GM12878 (cell line): ENCODE measurements around the gene SMARCD1. TPM values are rescaled to one million over a fixed set of nuclear protein-coding genes. Genes with fewer than 3 reads are reported as not detected.
A peak's percentile ranks its signal among the peaks of the same experiment; 100 is the strongest.

Source experiments
- ATAC-seq: fragments of 200-7000 bp; cut with Tn5 transposase; 3 replicates; pipeline ENCODE4 v1.9.1; 2020; ENCODE audit warnings: mild to moderate bottlenecking, moderate library complexity
- Bru-seq: library from RNA; stranded (reverse); fragments of 400-500 nt; gene quantifications from one replicate; lab custom pipeline; 2021; lab: Mats Ljungman, UMichigan
- BruChase-seq, 2 experiments: library from RNA; stranded (reverse); fragments of 400-500 nt; gene quantifications; one replicate each; lab custom pipeline; 2021; lab: Mats Ljungman, UMichigan
- BruUV-seq: library from RNA; stranded (reverse); fragments of 400-500 nt; replicated peaks from 2 replicates; lab custom pipeline; 2021; lab: Mats Ljungman, UMichigan
- CTCF ChIA-PET: fragments of 300-600 bp; sonication (Branson Sonifier 250); formaldehyde crosslinking; extraction: SDS; loops from one replicate; lab custom pipeline; 2021; ENCODE audit warnings: inconsistent platforms; lab: Yijun Ruan, JAX
- POLR2A ChIA-PET: fragments of 350-600 bp; formaldehyde crosslinking; extraction: SDS; loops from one replicate; lab custom pipeline; 2021; ENCODE audit warnings: inconsistent platforms; lab: Charles Lee
- RAD21 ChIA-PET: fragments of 300-600 bp; sonication (Branson Sonifier 250); formaldehyde crosslinking; loops from one replicate; lab custom pipeline; 2023; ENCODE audit warnings: antibody characterized with exemption; ENCODE audit not compliant: unreplicated experiment; lab: Charles Lee
- SMC1A ChIA-PET: fragments of 300-600 bp; sonication (Branson Sonifier 250); formaldehyde crosslinking; loops from one replicate; lab custom pipeline; 2023; ENCODE audit not compliant: unreplicated experiment, uncharacterized antibody; lab: Charles Lee
- DNase-seq: peaks from one replicate; pipeline ENCODE4 v3.0.0-alpha.2; 2011; ENCODE audit warnings: low read depth, low spot score
- FAIRE-seq: peaks from 3 replicates; lab custom pipeline; 2011; peaks lifted over from hg19 to GRCh38; lab: Jason Lieb, UNC
- H2AFZ ChIP-seq: 2 replicates; pipeline ENCODE4 v1.6.0; 2011; ENCODE audit warnings: low read depth, low read length, control low read depth; ENCODE audit not compliant: control insufficient read depth
- H3K27ac ChIP-seq: 2 replicates; pipeline ENCODE4 v1.5.1; 2011; ENCODE audit warnings: control low read depth; ENCODE audit not compliant: control insufficient read depth, insufficient read depth
- H3K27me3 ChIP-seq, 2 experiments: replicated peaks in 1 of 2; 2 replicates each; pipeline versions ENCODE4 v1.6.0 to v1.6.1; 2011; ENCODE audit warnings: low read length in 1 of 2; ENCODE audit not compliant: control insufficient read depth in 2 of 2, insufficient read depth in 2 of 2
- H3K36me3 ChIP-seq, 2 experiments: 2 replicates each; pipeline ENCODE4 v1.5.1; 2011; ENCODE audit warnings: low read length in 1 of 2; ENCODE audit not compliant: control insufficient read depth in 2 of 2, insufficient read depth in 2 of 2
- H3K4me1 ChIP-seq: 2 replicates; pipeline ENCODE4 v1.6.1; 2011; ENCODE audit warnings: mild to moderate bottlenecking, low read length, moderate library complexity, mixed read lengths; ENCODE audit not compliant: control insufficient read depth, insufficient read depth
- H3K4me2 ChIP-seq: 2 replicates; pipeline ENCODE4 v1.6.0; 2011; ENCODE audit warnings: control low read depth; ENCODE audit not compliant: control insufficient read depth, insufficient read depth
- H3K4me3 ChIP-seq: fragments of 200-600 bp; sonication (generic); 2 replicates; pipeline ENCODE4 v1.5.1; 2016
- H3K79me2 ChIP-seq: 2 replicates; pipeline ENCODE4 v1.6.0; 2011; ENCODE audit warnings: low read length; ENCODE audit not compliant: control insufficient read depth, insufficient read depth
- H3K9ac ChIP-seq: 2 replicates; pipeline ENCODE4 v1.8.0; 2011; ENCODE audit warnings: low read length, control low read depth, mixed read lengths; ENCODE audit not compliant: control insufficient read depth, insufficient read depth
- H3K9me3 ChIP-seq: replicated peaks from 3 replicates; pipeline ENCODE4 v1.5.1; 2011; ENCODE audit warnings: mild to moderate bottlenecking, low read length; ENCODE audit not compliant: control insufficient read depth, insufficient read depth
- H4K20me1 ChIP-seq: 2 replicates; pipeline ENCODE4 v1.6.0; 2011; ENCODE audit not compliant: control insufficient read depth, insufficient read depth
- BCLAF1 ChIP-seq: fragments of 450-650 bp; IDR thresholded peaks from 2 replicates; pipeline ENCODE4 v1.6.1; 2017; ENCODE audit warnings: antibody characterized with exemption, mild to moderate bottlenecking, moderate library complexity
- CEBPZ ChIP-seq: fragments of 150-350 bp; IDR thresholded peaks from 2 replicates; pipeline ENCODE4 v1.6.1; 2016; ENCODE audit warnings: low read depth, low read length
- EGR1 ChIP-seq, 2 experiments: IDR thresholded peaks; 1 replicate in 1 of 2; 2 replicates in 1 of 2; pipeline ENCODE4 v1.6.1; 2011 to 2012; ENCODE audit warnings: low read depth in 2 of 2, low read length in 2 of 2, borderline replicate concordance in 1 of 2, mild to moderate bottlenecking in 1 of 2, moderate library complexity in 1 of 2
- FOXM1 ChIP-seq: IDR thresholded peaks from 2 replicates; pipeline ENCODE4 v1.6.1; 2012; ENCODE audit warnings: low read depth, mild to moderate bottlenecking, inconsistent platforms, low read length, moderate library complexity
- IRF4 ChIP-seq: IDR thresholded peaks from 2 replicates; pipeline ENCODE4 v1.6.1; 2011; ENCODE audit warnings: low read depth, low read length
- KAT2A ChIP-seq: conservative IDR thresholded peaks from 2 replicates; pipeline ENCODE4 v1.6.1; 2011; ENCODE audit warnings: low read depth, low read length; ENCODE audit not compliant: control insufficient read depth
- NFIC ChIP-seq: IDR thresholded peaks from 2 replicates; pipeline ENCODE4 v1.6.1; 2012; ENCODE audit warnings: low read depth, mild to moderate bottlenecking, inconsistent platforms, low read length, moderate library complexity
- STAT3 ChIP-seq: IDR thresholded peaks from 2 replicates; pipeline ENCODE4 v1.6.1; 2011; ENCODE audit warnings: low read depth, low read length, improper control_type of control experiment
- USF2 ChIP-seq: IDR thresholded peaks from 2 replicates; pipeline ENCODE4 v1.6.1; 2011; ENCODE audit warnings: low read depth, low read length, improper control_type of control experiment, borderline replicate concordance
- WGBS: methylation state at CpG from one replicate; pipeline ENCODE4 v1.1.6; 2016; ENCODE audit warnings: low lambda C conversion rate; ENCODE audit not compliant: insufficient replicate concordance, insufficient coverage; ENCODE audit errors: missing lambda C conversion rate; 5-methylcytosine and 5-hydroxymethylcytosine counted together
- in situ Hi-C: fragments of 300-500 bp; cut with MboI; formaldehyde crosslinking; loops from 9 replicates; pipeline ENCODE4 v1.14.3; 2018; ENCODE audit warnings: mixed read lengths
- intact Hi-C: fragments of 100-400 bp; cut with micrococcal nuclease; formaldehyde crosslinking; loops from one replicate; pipeline ENCODE4 v1.14.2; 2022; ENCODE audit not compliant: unreplicated experiment
- long read RNA-seq, 2 experiments: library from polyadenylated mRNA; unstranded; transcript quantifications; one replicate each; pipeline ENCODE4 v2.0.0, GENCODE V29; 2019 to 2020
- polyA minus RNA-seq, 3 experiments: library from RNA; depleted of rRNA, polyadenylated mRNA; stranded (reverse); fragments of >200 nt; gene quantifications; 2 replicates each; pipeline ENCODE4 v1.2.3, GENCODE V29; 2011
- polyA plus RNA-seq, 11 experiments: library from polyadenylated mRNA; depleted of rRNA in 4 of 11; unstranded in 6 of 11; stranded (reverse) in 5 of 11; fragments of >200 nt; fragmentation: Nextera tagmentation in 4 of 11; fragmentation: Illumina TruSeq in 1 of 11; extraction: Ambion mirVana in 4 of 11; extraction: Trizol in 1 of 11; gene quantifications; 1 replicate in 1 of 11; 2 replicates in 10 of 11; pipeline versions ENCODE4 v1.2.1 to v1.2.3, GENCODE V29; 2011 to 2016; ENCODE audit warnings: inconsistent platforms in 2 of 11, missing spikeins in 2 of 11, low read depth in 1 of 11
- total RNA-seq, 4 experiments: library from RNA; depleted of rRNA in 3 of 4; stranded (reverse); fragments of >200 nt in 3 of 4; fragmentation: Illumina TruSeq in 1 of 4; extraction: Trizol in 1 of 4; gene quantifications; 2 replicates each; pipeline versions ENCODE4 v1.2.1 to v1.2.3, GENCODE V29; 2013 to 2021

The SMARCD1 gene
- 61.2 and 62.7 TPM in 2 replicates for total RNA-seq (2013; cell fraction: nucleolus; rRNA removed)
- total RNA-seq (2014; rRNA removed): 83.2 and 90.4 TPM in 2 replicates
- total RNA-seq (2014; rRNA removed; fragmentation: Illumina TruSeq; extraction: Trizol): 46.6 and 51.7 TPM in 2 replicates
- total RNA-seq (2021): 78.7 and 90.1 TPM in 2 replicates
- polyA plus RNA-seq (2011; ENCODE audit: low read depth): 36.1 TPM
- 38.7 and 67.2 TPM in 2 replicates for polyA plus RNA-seq (2011; rRNA removed)
- 62.2 and 64.3 TPM in 2 replicates for polyA plus RNA-seq (2011; cell fraction: cytosol; rRNA removed)
- 90.5 and 98.2 TPM in 2 replicates for polyA plus RNA-seq (2011; cell fraction: nucleus; rRNA removed)
- polyA plus RNA-seq (2012): 38.5 and 44.3 TPM in 2 replicates
- polyA plus RNA-seq (2014; fragmentation: Illumina TruSeq; extraction: Trizol): 92.4 and 96.2 TPM in 2 replicates
- polyA plus RNA-seq (2014; fragmentation: Nextera tagmentation; extraction: Ambion mirVana): 1 to 10 TPM; 1.4 to 2.9 TPM
- polyA plus RNA-seq (2014; rRNA removed): 66.1 and 97.4 TPM in 2 replicates
- polyA plus RNA-seq (2016; fragmentation: Nextera tagmentation; extraction: Ambion mirVana): 10 to 100 TPM; 12.6 to 13.4 TPM
- 62.7 and 66.1 TPM in 2 replicates for polyA minus RNA-seq (2011; rRNA and poly(A)+ RNA removed)
- polyA minus RNA-seq (2011; cell fraction: cytosol; rRNA and poly(A)+ RNA removed): 36.5 and 40.9 TPM in 2 replicates
- 26.4 and 43.6 TPM in 2 replicates for polyA minus RNA-seq (2011; cell fraction: nucleus; rRNA and poly(A)+ RNA removed)
- Bru-seq, nascent RNA: percentile 81 among the genes with signal in this experiment
- BruChase-seq, experiment 1, labeled RNA remaining after a 6-hour chase: percentile 93 among the genes with signal in this experiment
- percentile 91 among the genes with signal in this experiment for BruChase-seq, experiment 2, labeled RNA remaining after a 2-hour chase
- long read RNA-seq, experiment 1, partial matches to known transcripts: 2 of 2 reads
- long read RNA-seq, experiment 1, other reads (novel, unspliced or antisense): 0 of 2 reads
- long read RNA-seq, experiment 2, partial matches to known transcripts: 2 of 3 reads
- long read RNA-seq, experiment 2, other reads (novel, unspliced or antisense): 1 of 3 reads

GRCh38 chr12:50084775-50085614 lies at the start of gene SMARCD1:
Gene SMARCD1, plus strand, starts transcription at chr12:50085342. Its CDS starts 28 bp downstream, at chr12:50085370.
- CTCF ChIA-PET: interaction anchor here (0.6 to 9.0 kb wide), 31 partner anchors 8 to 317 kb away, joined by 3 to 250 read pairs (median 4); partner anchors contain the start of genes CERS5, COX14, GPD1 and RACGAP1
- DNase-seq (peak; percentile 66), FAIRE-seq (peak; percentile 87), ATAC-seq (peak; percentile 91)
- RAD21 ChIA-PET: interaction anchor here (0.7 to 3.5 kb wide), 14 partner anchors 10 to 230 kb away, joined by 3 to 66 read pairs (median 5); partner anchors contain the start of genes CERS5, COX14, LIMA1 and RACGAP1
- peak within 1 kb of the TSS; percentile 93 for H3K9ac ChIP-seq
- in situ Hi-C loops (loop anchor here (5.0 kb wide), 1 partner anchor 227 kb away; no protein-coding TSS in a partner anchor), intact Hi-C loops (loop anchor here (1.0 to 2.0 kb wide), 2 partner anchors 27 to 82 kb away; partner anchors contain the start of genes CERS5 and COX14)
- no peaks in the 10 kb centered on the region for H3K4me1 ChIP-seq
- under 1% methylated on average over 34 of the region's 69 CpGs for WGBS
- POLR2A ChIA-PET: interaction anchor here (0.6 to 2.3 kb wide), 8 partner anchors 19 to 199 kb away, joined by 3 to 39 read pairs (median 4); partner anchors contain the start of genes CERS5, COX14, GPD1 and LIMA1
- peak within 1 kb of the TSS; percentile 77 for H3K4me2 ChIP-seq
- peaks cover 0 to 14% of the 10 kb centered on the region in 2 experiments; a peak in 3 of 4 replicates for H3K36me3 ChIP-seq
- peak within 1 kb of the TSS; percentile 85 for H3K27ac ChIP-seq
- H3K4me3 ChIP-seq: peak within 1 kb of the TSS; percentile 76
- H3K27me3 ChIP-seq: no peaks in the 10 kb centered on the region
- SMC1A ChIA-PET: interaction anchor here (0.6 to 2.8 kb wide), 18 partner anchors 14 to 926 kb away, joined by 3 to 32 read pairs (median 3); partner anchors contain the start of gene COX14
- 0 out of 2 replicates have a peak, but pooled peaks cover 4% of the 10 kb centered on the region for H4K20me1 ChIP-seq
- H3K9me3 ChIP-seq: no peaks in the 10 kb centered on the region
- H2AFZ ChIP-seq: peak within 1 kb of the TSS; percentile 98
- H3K79me2 ChIP-seq: peaks cover 9% of the 10 kb centered on the region
- TSS peak; percentile 96 for BruUV-seq
- no peak for TF ChIP-seq STAT3
- peak in 1 of 2 experiments; percentile 87; a peak in 2 of 3 replicates for TF ChIP-seq EGR1 (IDR thresholded peaks at IDR 0.05; ENCODE audit: borderline replicate concordance in 1 of 2, low read depth in 2 of 2, low read length in 2 of 2)
- no peak for TF ChIP-seq USF2
- no peak for TF ChIP-seq KAT2A
- no peak for TF ChIP-seq NFIC
- no peak for TF ChIP-seq IRF4
- TF ChIP-seq FOXM1: no peak
- no peak for TF ChIP-seq BCLAF1
- no peak for TF ChIP-seq CEBPZ
